ENCODE results near the gene STX2. TPM values are rescaled to one million over a fixed set of nuclear protein-coding genes. Genes with fewer than 3 reads are reported as not detected.
"Not testable (repeated sequence)": the region's sequence is repeated elsewhere in the genome, so short reads cannot be mapped to it uniquely, and the experiment has no call there.

Gene STX2
- total and polyA plus RNA-seq, 10 of the 15 experiments (the other 5 are each of a cell fraction or from before 2014, with no cell fraction given), result 6.0 to 22.2 (median 10.0) TPM

- no peak for TF ChIP-seq ZNF687 (IDR thresholded peaks at IDR 0.05)
- no peak for TF ChIP-seq ASH2L (IDR thresholded peaks at IDR 0.05; ENCODE audit: borderline replicate concordance, low read depth)
- DNase-seq (ENCODE audit: low read depth, low spot score), result no peak
- intact Hi-C loops (cut with micrococcal nuclease; ENCODE audit: unreplicated experiment) (no loop called here), in situ Hi-C loops (cut with MboI) (no loop called here)
- Histone ChIP-seq H3K79me2 (ENCODE audit: control insufficient read depth, insufficient read depth, low read length) (no peaks in the 10 kb centered on the region), H3K36me3 (ENCODE audit: control insufficient read depth in 2 of 2, insufficient read depth in 2 of 2, low read length in 1 of 2) (no peaks in the 10 kb centered on the region), H3K27ac (ENCODE audit: control insufficient read depth, insufficient read depth) (no peak overlapping the region), H3K4me3 (no peak overlapping the region), H3K9me3 (replicated peaks; ENCODE audit: control insufficient read depth, insufficient read depth, low read length) (no peaks in the 10 kb centered on the region; the same call in 1 of the 3 replicates), H3K4me1 (ENCODE audit: control insufficient read depth, insufficient read depth, low read length) (no peaks in the 10 kb centered on the region), H4K20me1 (ENCODE audit: control insufficient read depth, insufficient read depth) (no peaks in the 10 kb centered on the region), H3K27me3 (replicated peaks in 1 of 2; ENCODE audit: control insufficient read depth in 2 of 2, insufficient read depth in 2 of 2, low read length in 1 of 2) (no peaks in the 10 kb centered on the region), H2AFZ (ENCODE audit: control insufficient read depth, low read depth, low read length) (no peak overlapping the region), H3K9ac (ENCODE audit: control insufficient read depth, insufficient read depth, low read length) (no peak overlapping the region), H3K4me2 (ENCODE audit: control insufficient read depth, insufficient read depth) (no peak overlapping the region)
- ChIA-PET POLR2A (no interaction called here), RAD21 (ENCODE audit: unreplicated experiment) (no interaction called here), SMC1A (ENCODE audit: uncharacterized antibody, unreplicated experiment) (no interaction called here), CTCF (no interaction called here)
- WGBS (ENCODE audit: insufficient coverage, insufficient replicate concordance, low lambda C conversion rate, missing lambda C conversion rate), result 77% methylated on average over 18 of the region's 18 CpGs
- no peak for ATAC-seq
- no TSS peak for BruUV-seq (replicated peaks)
- FAIRE-seq, result no peak
These were observed 55.8 kb downstream of the STX2 start for GRCh38 chr12:130783110-130783715.

- CTCF ChIA-PET; intact Hi-C loops (cut with micrococcal nuclease; ENCODE audit: unreplicated experiment); H4K20me1 ChIP-seq (ENCODE audit: control insufficient read depth, insufficient read depth); H3K27ac ChIP-seq (ENCODE audit: control insufficient read depth, insufficient read depth); H2AFZ ChIP-seq (ENCODE audit: control insufficient read depth, low read depth, low read length); H3K4me3 ChIP-seq; H3K9me3 ChIP-seq (replicated peaks; ENCODE audit: control insufficient read depth, insufficient read depth, low read length); ATAC-seq; BruUV-seq (replicated peaks); H3K36me3 ChIP-seq (ENCODE audit: control insufficient read depth in 2 of 2, insufficient read depth in 2 of 2, low read length in 1 of 2); H3K4me1 ChIP-seq (ENCODE audit: control insufficient read depth, insufficient read depth, low read length); RAD21 ChIA-PET (ENCODE audit: unreplicated experiment); in situ Hi-C loops (cut with MboI); DNase-seq (ENCODE audit: low read depth, low spot score); POLR2A ChIA-PET; H3K9ac ChIP-seq (ENCODE audit: control insufficient read depth, insufficient read depth, low read length); H3K79me2 ChIP-seq (ENCODE audit: control insufficient read depth, insufficient read depth, low read length); SMC1A ChIA-PET (ENCODE audit: uncharacterized antibody, unreplicated experiment); FAIRE-seq; H3K27me3 ChIP-seq (replicated peaks in 1 of 2; ENCODE audit: control insufficient read depth in 2 of 2, insufficient read depth in 2 of 2, low read length in 1 of 2); H3K4me2 ChIP-seq (ENCODE audit: control insufficient read depth, insufficient read depth): not testable (repeated sequence)
- WGBS (ENCODE audit: insufficient coverage, insufficient replicate concordance, low lambda C conversion rate, missing lambda C conversion rate), result 77% methylated on average over 12 of the region's 13 CpGs
These were observed 56.8 kb downstream of the STX2 start for GRCh38 chr12:130782245-130782644.

Measured in GM12878 (cell line).